ENCODE measurements around the gene PDZD2.

The PDZD2 gene

GRCh38 chr5:31981361-31981945 lies 342.5 kb downstream of the PDZD2 start:
- DNase-seq (ENCODE audit: low spot score) = no peak

GRCh38 chr5:31982027-31982426 lies 343.1 kb downstream of the PDZD2 start:
- DNase-seq (ENCODE audit: low spot score) = no peak

GRCh38 chr5:31982621-31983020 lies 343.7 kb downstream of the PDZD2 start:
- no peak for DNase-seq (ENCODE audit: low spot score)

GRCh38 chr5:31983851-31984250 lies 344.9 kb downstream of the PDZD2 start:
- no peak for DNase-seq (ENCODE audit: low spot score)

GRCh38 chr5:31984691-31985090 lies 345.8 kb downstream of the PDZD2 start:
- DNase-seq (ENCODE audit: low spot score) = no peak

- DNase-seq (ENCODE audit: low spot score) = no peak
These were observed 347.2 kb downstream of the PDZD2 start for GRCh38 chr5:31986101-31986500.

GRCh38 chr5:31987985-31988710 lies 349.2 kb downstream of the PDZD2 start:
- DNase-seq (ENCODE audit: low spot score) = no peak

GRCh38 chr5:31990081-31990650 lies 351.2 kb downstream of the PDZD2 start:
- no peak for DNase-seq (ENCODE audit: low spot score)

- DNase-seq (ENCODE audit: low spot score) = no peak
These were observed 351.8 kb downstream of the PDZD2 start for GRCh38 chr5:31990701-31991110.

- no peak for DNase-seq (ENCODE audit: low spot score)
These were observed 353.4 kb downstream of the PDZD2 start for GRCh38 chr5:31992377-31992776.

GRCh38 chr5:31993165-31993961 lies 354.4 kb downstream of the PDZD2 start:
- DNase-seq (ENCODE audit: low spot score) = no peak

GRCh38 chr5:31995006-31995405 lies 356.1 kb downstream of the PDZD2 start:
- DNase-seq (ENCODE audit: low spot score) = no peak

GRCh38 chr5:31995714-31996113 lies 356.8 kb downstream of the PDZD2 start:
- no peak for DNase-seq (ENCODE audit: low spot score)

- no peak for DNase-seq (ENCODE audit: low spot score)
These were observed 358.0 kb downstream of the PDZD2 start for GRCh38 chr5:31996909-31997308.

- DNase-seq (ENCODE audit: low spot score) = no peak
These were observed 360.5 kb downstream of the PDZD2 start for GRCh38 chr5:31999470-31999869.

- no peak for DNase-seq (ENCODE audit: low spot score)
These were observed 361.8 kb downstream of the PDZD2 start for GRCh38 chr5:32000731-32001130.

- DNase-seq (ENCODE audit: low spot score) = no peak
These were observed 362.4 kb downstream of the PDZD2 start for GRCh38 chr5:32001284-32001683.

- DNase-seq (ENCODE audit: low spot score) = no peak
These were observed 362.8 kb downstream of the PDZD2 start for GRCh38 chr5:32001707-32002106.

GRCh38 chr5:32002755-32003154 lies 363.8 kb downstream of the PDZD2 start:
- no peak for DNase-seq (ENCODE audit: low spot score)

GRCh38 chr5:32003981-32004380 lies 365.1 kb downstream of the PDZD2 start:
- DNase-seq (ENCODE audit: low spot score) = no peak

- no peak for DNase-seq (ENCODE audit: low spot score)
These were observed 365.5 kb downstream of the PDZD2 start for GRCh38 chr5:32004404-32004803.

- no peak for DNase-seq (ENCODE audit: low spot score)
These were observed 369.8 kb downstream of the PDZD2 start for GRCh38 chr5:32008746-32009145.

- DNase-seq (ENCODE audit: low spot score) = no peak
These were observed 374.7 kb downstream of the PDZD2 start for GRCh38 chr5:32013658-32014057.
